Neural cell (in vitro differentiated cells): ENCODE data around the gene ERH. TPM values are rescaled to one million over a fixed set of nuclear protein-coding genes. Genes with fewer than 3 reads are reported as not detected.

Experiments used
- H2AFZ ChIP-seq: fragments of 200-600, 300-800 bp; sonication (generic), shearing (Covaris generic); 2 replicates; pipeline ENCODE4 v1.6.0; 2014; ENCODE audit warnings: low read depth, mild to moderate bottlenecking, antibody characterized with exemption, low read length, moderate library complexity
- H3F3A ChIP-seq: fragments of 200-600 bp; shearing (Covaris generic); 2 replicates; pipeline ENCODE4 v1.6.1; 2016; ENCODE audit warnings: mild to moderate bottlenecking, moderate library complexity, mixed read lengths, antibody characterized with exemption, low read length; ENCODE audit not compliant: insufficient read depth, poor library complexity, severe bottlenecking
- H3K27ac ChIP-seq: fragments of 200-600, 300-800 bp; sonication (generic), shearing (Covaris generic); 2 replicates; pipeline ENCODE4 v1.5.1; 2014; ENCODE audit warnings: mild to moderate bottlenecking, low read length, moderate library complexity
- H3K27me3 ChIP-seq: fragments of 300-800, 200-600 bp; sonication (generic), shearing (Covaris generic); 2 replicates; pipeline ENCODE4 v1.6.0; 2014; ENCODE audit warnings: mild to moderate bottlenecking, low read depth, low read length, moderate library complexity; ENCODE audit not compliant: insufficient read depth
- H3K36me3 ChIP-seq: fragments of 300-800, 200-600 bp; sonication (generic), shearing (Covaris generic); 2 replicates; pipeline ENCODE4 v1.5.1; 2014; ENCODE audit warnings: mild to moderate bottlenecking, antibody characterized with exemption, low read length, moderate library complexity; ENCODE audit not compliant: insufficient read depth
- H3K4me2 ChIP-seq: fragments of 300-800, 200-600 bp; sonication (generic), shearing (Covaris generic); 2 replicates; pipeline ENCODE4 v1.6.0; 2014; ENCODE audit warnings: mild to moderate bottlenecking, low read length
- H3K4me3 ChIP-seq: fragments of 300-800, 200-600 bp; sonication (generic), shearing (Covaris generic); 2 replicates; pipeline ENCODE4 v1.5.1; 2014; ENCODE audit warnings: mild to moderate bottlenecking, low read length, moderate library complexity
- H3K79me2 ChIP-seq: fragments of 200-600 bp; shearing (Covaris generic); replicated peaks from 2 replicates; pipeline ENCODE4 v1.6.0; 2014; ENCODE audit warnings: mild to moderate bottlenecking, low read length, moderate library complexity; ENCODE audit not compliant: insufficient read depth
- H3K9ac ChIP-seq: fragments of 300-800, 200-600 bp; sonication (generic), shearing (Covaris generic); 2 replicates; pipeline ENCODE4 v1.6.1; 2016; ENCODE audit warnings: mild to moderate bottlenecking, low read length, mixed read lengths
- H3K9me2 ChIP-seq: fragments of 200-600 bp; shearing (Covaris generic); 2 replicates; pipeline ENCODE4 v1.6.1; 2016; ENCODE audit warnings: mild to moderate bottlenecking, low read length, mixed read lengths; ENCODE audit not compliant: insufficient read depth
- H3K9me3 ChIP-seq: fragments of 200-600, 300-800 bp; sonication (generic), shearing (Covaris generic); 2 replicates; pipeline ENCODE4 v1.6.1; 2016; ENCODE audit warnings: mild to moderate bottlenecking, mixed run types, low read length, moderate library complexity, mixed read lengths
- H4K20me1 ChIP-seq: fragments of 200-600 bp; shearing (Covaris generic); 2 replicates; pipeline ENCODE4 v1.6.1; 2016; ENCODE audit warnings: mild to moderate bottlenecking, mixed run types; ENCODE audit not compliant: insufficient read depth
- CTCF ChIP-seq: fragments of 450-650 bp; IDR thresholded peaks from 2 replicates; pipeline ENCODE4 v1.5.1; 2014; ENCODE audit warnings: antibody characterized with exemption, mild to moderate bottlenecking, moderate library complexity; ENCODE audit not compliant: poor library complexity, severe bottlenecking
- EP300 ChIP-seq: fragments of 450-650 bp; conservative IDR thresholded peaks from 2 replicates; pipeline ENCODE4 v1.6.1; 2014; ENCODE audit warnings: antibody characterized with exemption, mild to moderate bottlenecking, moderate library complexity; ENCODE audit not compliant: poor library complexity, severe bottlenecking
- EZH2 ChIP-seq: fragments of 200-600, 300-800 bp; shearing (Covaris generic), sonication (generic); IDR thresholded peaks from 2 replicates; pipeline ENCODE4 v1.6.1; 2014; ENCODE audit warnings: antibody characterized with exemption, low read length, borderline replicate concordance, mild to moderate bottlenecking; ENCODE audit not compliant: insufficient read depth, poor library complexity, severe bottlenecking
- MXI1 ChIP-seq: fragments of 450-650 bp; conservative IDR thresholded peaks from 2 replicates; pipeline ENCODE4 v1.6.1; 2014; ENCODE audit warnings: antibody characterized with exemption, mild to moderate bottlenecking; ENCODE audit not compliant: poor library complexity, severe bottlenecking
- POLR2AphosphoS5 ChIP-seq: IDR thresholded peaks from 2 replicates; pipeline ENCODE4 v1.6.1; 2012
- RAD21 ChIP-seq: fragments of 450-650 bp; conservative IDR thresholded peaks from 2 replicates; pipeline ENCODE4 v1.6.1; 2014; ENCODE audit warnings: antibody characterized with exemption, mild to moderate bottlenecking, moderate library complexity
- REST ChIP-seq: IDR thresholded peaks from 2 replicates; pipeline ENCODE4 v1.6.1; 2012; ENCODE audit warnings: borderline replicate concordance
- SMC3 ChIP-seq: fragments of 450-650 bp; conservative IDR thresholded peaks from 2 replicates; pipeline ENCODE4 v1.6.1; 2014; ENCODE audit warnings: antibody characterized with exemption, mild to moderate bottlenecking, moderate library complexity; ENCODE audit not compliant: poor library complexity
- TAF1 ChIP-seq: IDR thresholded peaks from 2 replicates; pipeline ENCODE4 v1.6.1; 2012; ENCODE audit warnings: low read depth
- polyA plus RNA-seq: library from polyadenylated mRNA; depleted of rRNA; stranded (reverse); fragments of >200 nt; gene quantifications from 2 replicates; pipeline ENCODE4 v1.2.3, GENCODE V29; 2014

Gene ERH
- polyA plus RNA-seq, 1 donor from 2014 or later, result 480 TPM

- peaks cover 1% of the 10 kb centered on the region for H4K20me1 ChIP-seq
- peaks cover 6% of the 10 kb centered on the region for H3K36me3 ChIP-seq
- H2AFZ ChIP-seq, result no peak overlapping the region
- peaks cover 53% of the 10 kb centered on the region for H3K79me2 ChIP-seq
- TF ChIP-seq POLR2AphosphoS5, result no peak
- no peak for TF ChIP-seq REST
- TF ChIP-seq EP300, result no peak
- no peak for TF ChIP-seq TAF1
- no peak for TF ChIP-seq EZH2
- TF ChIP-seq SMC3, result no peak
- no peak for TF ChIP-seq RAD21
- TF ChIP-seq MXI1, result no peak
- no peak for TF ChIP-seq CTCF
- H3K27ac ChIP-seq, result no peak overlapping the region
- H3K27me3 ChIP-seq, result no peaks in the 10 kb centered on the region
- H3K9me2 ChIP-seq, result no peaks in the 10 kb centered on the region
- H3F3A ChIP-seq, result no peaks in the 10 kb centered on the region
- no peak overlapping the region for H3K4me3 ChIP-seq
- H3K9me3 ChIP-seq, result no peaks in the 10 kb centered on the region
- no peak overlapping the region for H3K9ac ChIP-seq
- no peak overlapping the region for H3K4me2 ChIP-seq
These were observed 10.8 kb downstream of the ERH start for GRCh38 chr14:69387311-69387710.

- Histone ChIP-seq H3K9ac (no peak overlapping the region), H3K36me3 (no peaks in the 10 kb centered on the region)
- TF ChIP-seq REST, result no peak
- TF ChIP-seq POLR2AphosphoS5, result no peak
- TF ChIP-seq EZH2, result no peak
- TF ChIP-seq RAD21, result no peak
- TF ChIP-seq TAF1, result no peak
- TF ChIP-seq SMC3, result no peak
- TF ChIP-seq CTCF, result no peak
- no peak for TF ChIP-seq MXI1
- no peak for TF ChIP-seq EP300
These were observed 19.8 kb downstream of the ERH start for GRCh38 chr14:69378274-69378673.

More at GRCh38 chr14:69378274-69378673, 19.8 kb downstream of the ERH start:
- peaks cover 18% of the 10 kb centered on the region for H3K79me2 ChIP-seq
- no peak overlapping the region for H2AFZ ChIP-seq
- no peaks in the 10 kb centered on the region for H4K20me1 ChIP-seq
- no peak overlapping the region for H3K27ac ChIP-seq
- no peaks in the 10 kb centered on the region for H3K9me3 ChIP-seq
- no peaks in the 10 kb centered on the region for H3K27me3 ChIP-seq
- H3K4me3 ChIP-seq, result no peak overlapping the region
- H3K9me2 ChIP-seq, result no peaks in the 10 kb centered on the region
- no peak overlapping the region for H3K4me2 ChIP-seq
- H3F3A ChIP-seq, result no peaks in the 10 kb centered on the region
